OCI-LY1 (cell line): ENCODE measurements around the gene VTI1A.

Experiments
- H2AFZ ChIP-seq: fragments of 200-600 bp; sonication (generic), shearing (Covaris generic); 2 replicates; pipeline ENCODE4 v1.6.0; 2014; ENCODE audit warnings: antibody characterized with exemption, mild to moderate bottlenecking, low read length
- H3F3A ChIP-seq: fragments of 200-600 bp; sonication (generic), shearing (Covaris generic); 2 replicates; pipeline ENCODE4 v1.6.0; 2014; ENCODE audit warnings: mild to moderate bottlenecking, antibody characterized with exemption, low read length, moderate library complexity; ENCODE audit not compliant: insufficient read depth
- H3K27ac ChIP-seq: fragments of 200-600 bp; sonication (generic); 2 replicates; pipeline ENCODE4 v1.5.1; 2014; ENCODE audit warnings: low read length, mixed run types, mild to moderate bottlenecking, low read depth; ENCODE audit not compliant: poor library complexity, severe bottlenecking
- H3K27me3 ChIP-seq: fragments of 200-600 bp; sonication (generic); 2 replicates; pipeline ENCODE4 v1.6.0; 2014; ENCODE audit warnings: antibody characterized with exemption, mild to moderate bottlenecking, low read length, moderate library complexity; ENCODE audit not compliant: insufficient read depth
- H3K36me3 ChIP-seq: fragments of 200-600 bp; sonication (generic); 2 replicates; pipeline ENCODE4 v1.6.1; 2014; ENCODE audit warnings: mild to moderate bottlenecking, antibody characterized with exemption, low read length, moderate library complexity, mixed read lengths; ENCODE audit not compliant: insufficient read depth
- H3K4me1 ChIP-seq: fragments of 200-600 bp; sonication (generic); 2 replicates; pipeline ENCODE4 v1.5.1; 2014; ENCODE audit warnings: mild to moderate bottlenecking, low read length, moderate library complexity; ENCODE audit not compliant: insufficient read depth, severe bottlenecking
- H3K4me2 ChIP-seq: fragments of 200-600 bp; sonication (generic), shearing (Covaris generic); 2 replicates; pipeline ENCODE4 v1.6.1; 2014; ENCODE audit warnings: low read length
- H3K4me3 ChIP-seq: fragments of 200-600 bp; sonication (generic); 2 replicates; pipeline ENCODE4 v1.5.1; 2014; ENCODE audit warnings: low read length, low read depth, mild to moderate bottlenecking, mixed read lengths; ENCODE audit not compliant: poor library complexity, severe bottlenecking
- H3K79me2 ChIP-seq: fragments of 200-600 bp; shearing (Covaris generic); 2 replicates; pipeline ENCODE4 v1.6.1; 2016; ENCODE audit warnings: mixed run types, low read length, mixed read lengths; ENCODE audit not compliant: insufficient read depth
- H3K9ac ChIP-seq: fragments of 200-600 bp; sonication (generic), shearing (Covaris generic); 2 replicates; pipeline ENCODE4 v1.6.1; 2014; ENCODE audit warnings: mild to moderate bottlenecking, low read length, mixed read lengths
- H3K9me2 ChIP-seq: fragments of 200-600 bp; sonication (generic), shearing (Covaris generic); 2 replicates; pipeline ENCODE4 v1.6.1; 2014; ENCODE audit warnings: low read depth, mild to moderate bottlenecking, low read length, mixed read lengths
- H3K9me3 ChIP-seq: fragments of 200-600 bp; shearing (Covaris generic); 2 replicates; pipeline ENCODE4 v1.6.1; 2014; ENCODE audit warnings: low read length, mixed read lengths
- H4K20me1 ChIP-seq: fragments of 200-600 bp; sonication (generic), shearing (Covaris generic); 2 replicates; pipeline ENCODE4 v1.6.0; 2016; ENCODE audit warnings: mild to moderate bottlenecking, low read length; ENCODE audit not compliant: insufficient read depth
- EZH2 ChIP-seq: fragments of 200-600 bp; sonication (generic), shearing (Covaris generic); IDR thresholded peaks from 2 replicates; pipeline ENCODE4 v1.8.0; 2017; ENCODE audit warnings: borderline replicate concordance, mixed run types, mild to moderate bottlenecking, antibody characterized with exemption, low read length, moderate library complexity, mixed read lengths
- TF ChIP-seq, protein P1 (sequence below): fragments of 200-600 bp; sonication (generic), shearing (Covaris generic); IDR thresholded peaks from 2 replicates; pipeline ENCODE4 v1.5.1; 2017; ENCODE audit warnings: mild to moderate bottlenecking, antibody characterized with exemption, low read length, moderate library complexity, mixed read lengths

Gene VTI1A

GRCh38 chr10:112607506-112607905 is 160.5 kb downstream of the VTI1A start:
- Histone ChIP-seq H3K27ac (no peak overlapping the region), H3K4me1 (no peaks in the 10 kb centered on the region), H3K4me2 (no peak overlapping the region), H3K4me3 (no peak overlapping the region), H3K9ac (no peak overlapping the region), H3K27me3 (no peaks in the 10 kb centered on the region), H3K36me3 (no peaks in the 10 kb centered on the region), H3K9me3 (no peaks in the 10 kb centered on the region), H2AFZ (no peak overlapping the region), H4K20me1 (no peaks in the 10 kb centered on the region), H3F3A (no peaks in the 10 kb centered on the region), H3K79me2 (no peaks in the 10 kb centered on the region), H3K9me2 (no peaks in the 10 kb centered on the region)
- TF ChIP-seq, protein P1, sequence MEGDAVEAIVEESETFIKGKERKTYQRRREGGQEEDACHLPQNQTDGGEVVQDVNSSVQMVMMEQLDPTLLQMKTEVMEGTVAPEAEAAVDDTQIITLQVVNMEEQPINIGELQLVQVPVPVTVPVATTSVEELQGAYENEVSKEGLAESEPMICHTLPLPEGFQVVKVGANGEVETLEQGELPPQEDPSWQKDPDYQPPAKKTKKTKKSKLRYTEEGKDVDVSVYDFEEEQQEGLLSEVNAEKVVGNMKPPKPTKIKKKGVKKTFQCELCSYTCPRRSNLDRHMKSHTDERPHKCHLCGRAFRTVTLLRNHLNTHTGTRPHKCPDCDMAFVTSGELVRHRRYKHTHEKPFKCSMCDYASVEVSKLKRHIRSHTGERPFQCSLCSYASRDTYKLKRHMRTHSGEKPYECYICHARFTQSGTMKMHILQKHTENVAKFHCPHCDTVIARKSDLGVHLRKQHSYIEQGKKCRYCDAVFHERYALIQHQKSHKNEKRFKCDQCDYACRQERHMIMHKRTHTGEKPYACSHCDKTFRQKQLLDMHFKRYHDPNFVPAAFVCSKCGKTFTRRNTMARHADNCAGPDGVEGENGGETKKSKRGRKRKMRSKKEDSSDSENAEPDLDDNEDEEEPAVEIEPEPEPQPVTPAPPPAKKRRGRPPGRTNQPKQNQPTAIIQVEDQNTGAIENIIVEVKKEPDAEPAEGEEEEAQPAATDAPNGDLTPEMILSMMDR = no peak
- TF ChIP-seq EZH2 = no peak

GRCh38 chr10:112613620-112614019 is 166.6 kb downstream of the VTI1A start:
- TF ChIP-seq, protein P1 = no peak
- TF ChIP-seq EZH2 = no peak
- Histone ChIP-seq H3K9me3 (peaks cover 8% of the 10 kb centered on the region), H3K9ac (no peak overlapping the region), H4K20me1 (no peaks in the 10 kb centered on the region), H3K9me2 (no peaks in the 10 kb centered on the region), H3K4me2 (no peak overlapping the region), H3K4me1 (no peaks in the 10 kb centered on the region), H3K79me2 (no peaks in the 10 kb centered on the region), H3K27me3 (no peaks in the 10 kb centered on the region), H3K36me3 (no peaks in the 10 kb centered on the region), H3K4me3 (no peak overlapping the region), H3K27ac (no peak overlapping the region), H2AFZ (no peak overlapping the region), H3F3A (no peaks in the 10 kb centered on the region)

DNA sequence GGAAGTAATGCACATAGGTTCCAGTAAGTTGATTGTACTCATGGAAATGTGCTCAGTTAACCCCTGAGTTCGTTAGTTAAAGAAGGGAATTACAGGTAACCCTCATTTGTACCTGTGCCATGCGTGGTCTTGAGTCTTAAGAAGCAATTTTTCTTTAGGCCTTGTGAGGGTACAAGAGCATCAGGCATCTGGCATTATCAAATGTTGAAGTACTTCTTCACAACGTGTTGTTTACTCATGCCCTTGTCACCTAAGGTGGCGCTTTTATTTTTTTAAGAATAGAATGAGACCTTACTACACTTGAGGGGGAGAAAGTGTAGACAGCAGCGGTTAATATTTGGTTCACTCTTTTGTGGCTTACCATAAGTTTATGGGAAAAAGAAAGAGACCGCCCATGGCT is 167.1 kb downstream of the VTI1A start:
- H3K4me2 ChIP-seq = no peak overlapping the region
- no peaks in the 10 kb centered on the region for H3K4me1 ChIP-seq
- H3K27ac ChIP-seq = no peak overlapping the region
- no peak overlapping the region for H3K4me3 ChIP-seq
- no peaks in the 10 kb centered on the region for H3F3A ChIP-seq
- no peak overlapping the region for H3K9ac ChIP-seq
- no peaks in the 10 kb centered on the region for H3K36me3 ChIP-seq
- H3K9me2 ChIP-seq = no peaks in the 10 kb centered on the region
- no peaks in the 10 kb centered on the region for H3K27me3 ChIP-seq
- no peaks in the 10 kb centered on the region for H4K20me1 ChIP-seq
- H2AFZ ChIP-seq = no peak overlapping the region
- peaks cover 8% of the 10 kb centered on the region for H3K9me3 ChIP-seq
- no peak for TF ChIP-seq EZH2
- H3K79me2 ChIP-seq = no peaks in the 10 kb centered on the region

DNA sequence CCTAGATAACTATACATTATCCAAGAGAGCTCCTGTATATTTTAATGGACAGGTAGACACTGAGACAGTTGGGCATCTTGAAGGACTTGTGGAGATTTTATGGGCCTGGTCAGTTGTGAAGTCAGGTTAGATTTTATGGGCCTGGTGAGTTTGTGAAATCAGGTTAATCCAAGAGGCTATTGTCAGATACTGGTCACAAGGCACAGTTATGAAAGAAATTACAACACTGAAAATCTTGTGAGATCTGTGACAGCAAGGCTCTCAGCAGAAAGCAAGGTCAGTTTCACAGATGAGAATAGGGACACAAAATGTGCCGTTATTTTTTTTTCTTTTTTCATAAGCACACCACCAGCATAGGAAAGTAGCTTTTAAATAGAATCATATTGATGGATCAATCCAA is 167.6 kb downstream of the VTI1A start:
- peaks cover 8% of the 10 kb centered on the region for H3K9me3 ChIP-seq

More for the DNA sequence above, 167.6 kb downstream of the VTI1A start:
- H3K79me2 ChIP-seq = no peaks in the 10 kb centered on the region
- no peaks in the 10 kb centered on the region for H3F3A ChIP-seq
- H4K20me1 ChIP-seq = no peaks in the 10 kb centered on the region
- no peak overlapping the region for H3K27ac ChIP-seq
- H3K4me2 ChIP-seq = no peak overlapping the region
- H3K27me3 ChIP-seq = no peaks in the 10 kb centered on the region
- no peaks in the 10 kb centered on the region for H3K4me1 ChIP-seq
- TF ChIP-seq, protein P1 = no peak
- no peak for TF ChIP-seq EZH2
- no peaks in the 10 kb centered on the region for H3K36me3 ChIP-seq
- no peak overlapping the region for H3K4me3 ChIP-seq
- no peak overlapping the region for H2AFZ ChIP-seq
- no peak overlapping the region for H3K9ac ChIP-seq
- H3K9me2 ChIP-seq = no peaks in the 10 kb centered on the region
